Endothelial cell of umbilical vein (primary cell): ENCODE results near the gene USH1G. TPM values are rescaled to one million over a fixed set of nuclear protein-coding genes. Genes with fewer than 3 reads are reported as not detected.

Experiments used
- BruUV-seq: library from RNA; stranded (reverse); fragments of 400-500 nt; replicated peaks from 2 replicates; lab custom pipeline; 2021; lab: Mats Ljungman, UMichigan
- CTCF ChIA-PET: fragments of 300-600, 350-600 bp; sonication (Branson Sonifier 250); formaldehyde crosslinking; loops from one replicate; lab custom pipeline; 2021; ENCODE audit warnings: antibody characterized with exemption, inconsistent platforms; lab: Charles Lee
- POLR2A ChIA-PET: fragments of 300-600, 350-600 bp; sonication (Branson Sonifier 250); formaldehyde crosslinking; loops from one replicate; lab custom pipeline; 2021; ENCODE audit warnings: antibody characterized with exemption, inconsistent platforms; lab: Charles Lee
- DNase-seq: peaks from one replicate; pipeline ENCODE4 v3.0.0-alpha.2; 2011; ENCODE audit warnings: low read depth, low spot score
- FAIRE-seq: peaks from 2 replicates; lab custom pipeline; 2011; peaks lifted over from hg19 to GRCh38; lab: Jason Lieb, UNC
- H2AFZ ChIP-seq: 2 replicates; pipeline ENCODE4 v1.6.0; 2012; ENCODE audit warnings: low read depth, low read length, control low read depth, inconsistent platforms
- H3K27ac ChIP-seq: 2 replicates; pipeline ENCODE4 v1.5.1; 2011; ENCODE audit warnings: low read depth, mild to moderate bottlenecking, control low read depth, low read length, moderate library complexity; ENCODE audit not compliant: insufficient read depth
- H3K27me3 ChIP-seq, 2 experiments: 2 replicates each; pipeline versions ENCODE4 v1.6.0 to v1.6.1; 2011; ENCODE audit warnings: low read length in 2 of 2, mixed read lengths in 1 of 2; ENCODE audit not compliant: control insufficient read depth in 2 of 2, insufficient read depth in 2 of 2
- H3K36me3 ChIP-seq, 2 experiments: 2 replicates in 1 of 2; 3 replicates in 1 of 2; pipeline ENCODE4 v1.5.1; 2011; ENCODE audit warnings: low read length in 2 of 2, mild to moderate bottlenecking in 1 of 2, moderate library complexity in 1 of 2; ENCODE audit not compliant: control insufficient read depth in 2 of 2, insufficient read depth in 2 of 2; ENCODE audit errors: extremely low read depth in 1 of 2
- H3K4me1 ChIP-seq: 3 replicates; pipeline ENCODE4 v1.5.1; 2011; ENCODE audit warnings: mild to moderate bottlenecking, low read length; ENCODE audit not compliant: control insufficient read depth, insufficient read depth; ENCODE audit errors: extremely low read depth
- H3K4me2 ChIP-seq: 2 replicates; pipeline ENCODE4 v1.6.1; 2011; ENCODE audit warnings: low read length, control low read depth, mixed read lengths; ENCODE audit not compliant: insufficient read depth
- H3K4me3 ChIP-seq, 3 experiments: fragments of 200-600 bp in 1 of 3; sonication (generic), shearing (Covaris generic) in 1 of 3; replicated peaks in 1 of 3; 2 replicates each; pipeline ENCODE4 v1.5.1; 2011 to 2016; ENCODE audit warnings: control low read depth in 3 of 3, low read length in 3 of 3, mild to moderate bottlenecking in 2 of 3, inconsistent platforms in 1 of 3, low read depth in 1 of 3, moderate library complexity in 1 of 3; ENCODE audit not compliant: insufficient read depth in 1 of 3
- H3K79me2 ChIP-seq: 2 replicates; pipeline ENCODE4 v1.6.0; 2012; ENCODE audit warnings: low read length, inconsistent platforms; ENCODE audit not compliant: control insufficient read depth, insufficient read depth
- H3K9ac ChIP-seq: replicated peaks from 2 replicates; pipeline ENCODE3; 2011; ENCODE audit warnings: low read length, control low read depth; ENCODE audit not compliant: insufficient read depth; ENCODE audit errors: extremely low read depth
- H3K9me1 ChIP-seq: replicated peaks from 3 replicates; pipeline ENCODE4 v1.6.0; 2011; ENCODE audit warnings: mild to moderate bottlenecking, low read length; ENCODE audit not compliant: control insufficient read depth, insufficient read depth; ENCODE audit errors: extremely low read depth
- H3K9me3 ChIP-seq: replicated peaks from 2 replicates; pipeline ENCODE4 v1.5.1; 2012; ENCODE audit warnings: low read length, inconsistent platforms; ENCODE audit not compliant: control insufficient read depth, insufficient read depth
- H4K20me1 ChIP-seq: replicated peaks from 2 replicates; pipeline ENCODE3; 2011; ENCODE audit warnings: mild to moderate bottlenecking, low read length; ENCODE audit not compliant: control insufficient read depth, insufficient read depth; ENCODE audit errors: extremely low read depth
- CTCF ChIP-seq, 2 donors: IDR thresholded peaks; 1 replicate in 1 of 2; 2 replicates in 1 of 2; pipeline ENCODE4 v1.5.1; 2011; ENCODE audit warnings: low read length in 2 of 2, mild to moderate bottlenecking in 2 of 2, moderate library complexity in 2 of 2, control low read depth in 1 of 2, inconsistent platforms in 1 of 2, low read depth in 1 of 2; ENCODE audit not compliant: insufficient read depth in 1 of 2; ENCODE audit errors: extremely low read depth in 1 of 2
- EZH2 ChIP-seq: IDR thresholded peaks from 2 replicates; pipeline ENCODE4 v1.6.1; 2012; ENCODE audit warnings: borderline replicate concordance, low read depth, mild to moderate bottlenecking, moderate library complexity, low read length, inconsistent platforms; ENCODE audit not compliant: severe bottlenecking
- dilution Hi-C: fragments of 300-500 bp; cut with MboI; formaldehyde crosslinking; loops from one replicate; pipeline ENCODE4 v1.15.0; 2019; ENCODE audit warnings: low sequenced_read_pairs; ENCODE audit not compliant: extremely low pct_ligation_motif_present
- intact Hi-C: fragments of 100-400 bp; cut with micrococcal nuclease; formaldehyde crosslinking; loops from one replicate; pipeline ENCODE4 v1.10.0; 2022
- polyA plus RNA-seq, 4 experiments: library from polyadenylated mRNA; depleted of rRNA in 3 of 4; stranded (reverse) in 3 of 4; unstranded in 1 of 4; fragments of >200 nt; gene quantifications; 2 replicates each; pipeline versions ENCODE4 v1.2.1 to v1.2.3, GENCODE V29; 2011 to 2012; ENCODE audit warnings: missing spikeins in 1 of 4
- total RNA-seq: library from RNA; stranded (reverse); gene quantifications from 2 replicates; pipeline ENCODE4 v1.2.3, GENCODE V29; 2021

USH1G gene
- total and polyA plus RNA-seq, 2 donors (not counting 3 experiments of a cell fraction or from before 2014, with no cell fraction given), result not detected

GRCh38 chr17:74892974-74893911 lies 29.8 kb downstream of the USH1G start, which contains the start of gene FADS6:
Gene FADS6 (minus strand): TSS chr17:74893633. CDS start chr17:74893595, 38 bp downstream.
- H3K9ac ChIP-seq, result no peak within 1 kb of the TSS
- no peaks in the 10 kb centered on the region for H3K9me3 ChIP-seq
- dilution Hi-C loops (no loop called here), intact Hi-C loops (no loop called here)
- ChIA-PET CTCF (interaction anchor here (1.0 kb wide), 2 partner anchors 12 to 20 kb away, joined by 3 to 4 read pairs; partner anchors contain the start of gene FDXR), POLR2A (no interaction called here)
- FAIRE-seq, result no peak
- H3K27ac ChIP-seq, result no peak within 1 kb of the TSS
- no peaks in the 10 kb centered on the region for H3K36me3 ChIP-seq
- TF ChIP-seq EZH2 (peak; percentile 95), CTCF (IDR thresholded peaks at IDR 0.05; ENCODE audit: extremely low read depth in 1 of 2, insufficient read depth in 1 of 2, low read depth in 1 of 2, low read length in 2 of 2) (no peak)
- H3K4me2 ChIP-seq, result no peak within 1 kb of the TSS
- DNase-seq, result no peak
- no peak within 1 kb of the TSS for H2AFZ ChIP-seq
- H3K4me3 ChIP-seq, result no peak within 1 kb of the TSS
- H3K27me3 ChIP-seq, result peaks cover 37% of the 10 kb centered on the region in 2 experiments
- no TSS peak for BruUV-seq
- no peaks in the 10 kb centered on the region for H3K4me1 ChIP-seq
- H4K20me1 ChIP-seq, result no peaks in the 10 kb centered on the region
- H3K79me2 ChIP-seq, result no peaks in the 10 kb centered on the region
- no peaks in the 10 kb centered on the region for H3K9me1 ChIP-seq
